ENCODE measurements around the gene FYN. TPM values are rescaled to one million over a fixed set of nuclear protein-coding genes. Genes with fewer than 3 reads are reported as not detected.

Gene FYN
- total and polyA plus RNA-seq, 10 of the 15 experiments (the other 5 are each of a cell fraction or from before 2014, with no cell fraction given): 51.4 to 247 (median 138) TPM

GRCh38 chr6:111829581-111829980, 43.7 kb downstream of the FYN start (continued):
- no peak for TF ChIP-seq CBX3 (IDR thresholded peaks at IDR 0.05; ENCODE audit: borderline replicate concordance, low read depth)
- no peak for TF ChIP-seq CHD2 (IDR thresholded peaks at IDR 0.05; ENCODE audit: borderline replicate concordance, low read depth, low read length)
- TF ChIP-seq NFYB (IDR thresholded peaks at IDR 0.05; ENCODE audit: insufficient read depth, low read depth, low read length): no peak
- TF ChIP-seq PML (IDR thresholded peaks at IDR 0.05; ENCODE audit: low read length): no peak

- no peak overlapping the region for H3K9ac ChIP-seq (ENCODE audit: control insufficient read depth, insufficient read depth, low read length)
- FAIRE-seq (no peak), ATAC-seq (no peak), DNase-seq (ENCODE audit: low read depth, low spot score) (no peak)
- H3K4me2 ChIP-seq (ENCODE audit: control insufficient read depth, insufficient read depth): no peak overlapping the region
- 51% methylated on average over 2 of the region's 2 CpGs for WGBS (ENCODE audit: insufficient coverage, insufficient replicate concordance, low lambda C conversion rate, missing lambda C conversion rate)
- peaks cover 0 to 5% of the 10 kb centered on the region in 2 experiments for H3K36me3 ChIP-seq (ENCODE audit: control insufficient read depth in 2 of 2, insufficient read depth in 2 of 2, low read length in 1 of 2)
- no peak overlapping the region for H3K27ac ChIP-seq (ENCODE audit: control insufficient read depth, insufficient read depth)
- H3K4me3 ChIP-seq: no peak overlapping the region
- no TSS peak for BruUV-seq (replicated peaks)
- ChIA-PET RAD21 (ENCODE audit: unreplicated experiment) (no interaction called here), SMC1A (ENCODE audit: uncharacterized antibody, unreplicated experiment) (interaction anchor here (1.1 to 7.8 kb wide), 8 partner anchors 11 to 119 kb away, joined by 3 to 71 read pairs (median 5); no protein-coding TSS in a partner anchor), POLR2A (no interaction called here), CTCF (interaction anchor here (1.4 kb wide), 1 partner anchor 15 kb away, joined by 4 read pairs; no protein-coding TSS in a partner anchor)
- no peaks in the 10 kb centered on the region for H3K27me3 ChIP-seq (replicated peaks in 1 of 2; ENCODE audit: control insufficient read depth in 2 of 2, insufficient read depth in 2 of 2, low read length in 1 of 2)
- peaks cover 30% of the 10 kb centered on the region for H3K4me1 ChIP-seq (ENCODE audit: control insufficient read depth, insufficient read depth, low read length)
- H2AFZ ChIP-seq (ENCODE audit: control insufficient read depth, low read depth, low read length): no peak overlapping the region
- H3K9me3 ChIP-seq (replicated peaks; ENCODE audit: control insufficient read depth, insufficient read depth, low read length): no peaks in the 10 kb centered on the region
- intact Hi-C loops (cut with micrococcal nuclease; ENCODE audit: unreplicated experiment): no loop called here
- in situ Hi-C loops (cut with MboI): loop anchor here (25.0 kb wide), 1 partner anchor 1808 kb away; no protein-coding TSS in a partner anchor
- peaks cover 27% of the 10 kb centered on the region for H3K79me2 ChIP-seq (ENCODE audit: control insufficient read depth, insufficient read depth, low read length)
- H4K20me1 ChIP-seq (ENCODE audit: control insufficient read depth, insufficient read depth): no peaks in the 10 kb centered on the region
- TF ChIP-seq ZBTB11 (CRISPR knock-in tag; IDR thresholded peaks at IDR 0.05) (no peak), RB1 (IDR thresholded peaks at IDR 0.05; ENCODE audit: borderline replicate concordance) (no peak), CHD4 (IDR thresholded peaks at IDR 0.05) (no peak), ASH2L (IDR thresholded peaks at IDR 0.05; ENCODE audit: borderline replicate concordance, low read depth) (no peak), SREBF2 (IDR thresholded peaks at IDR 0.05; ENCODE audit: low read length) (no peak), GABPA (IDR thresholded peaks at IDR 0.05; ENCODE audit: low read depth) (no peak), POLR2A (IDR thresholded peaks at IDR 0.05; ENCODE audit: low read depth, low read length) (no peak), NR2C2 (IDR thresholded peaks at IDR 0.05; ENCODE audit: borderline replicate concordance, control insufficient read depth, insufficient read length, low read depth) (no peak), MEF2A (IDR thresholded peaks at IDR 0.05; ENCODE audit: insufficient read depth, low read depth, low read length) (no peak), ETV6 (conservative IDR thresholded peaks at IDR 0.05 in 1 of 2, IDR thresholded peaks at IDR 0.05 in 1 of 2; ENCODE audit: borderline replicate concordance in 1 of 2, low read depth in 1 of 2) (no peak), MTA3 (IDR thresholded peaks at IDR 0.05; ENCODE audit: borderline replicate concordance, low read length) (no peak), EGR1 (IDR thresholded peaks at IDR 0.05; ENCODE audit: borderline replicate concordance in 1 of 2, low read depth in 2 of 2, low read length in 2 of 2) (no peak), LARP7 (IDR thresholded peaks at IDR 0.05) (no peak), TAF1 (IDR thresholded peaks at IDR 0.05; ENCODE audit: borderline replicate concordance, low read depth, low read length) (no peak), ZBED1 (IDR thresholded peaks at IDR 0.05; ENCODE audit: borderline replicate concordance) (no peak), SMAD5 (IDR thresholded peaks at IDR 0.05; ENCODE audit: low read depth) (no peak), BACH1 (IDR thresholded peaks at IDR 0.05; ENCODE audit: borderline replicate concordance) (no peak), TCF12 (IDR thresholded peaks at IDR 0.05; ENCODE audit: low read depth, low read length) (no peak), NFIC (IDR thresholded peaks at IDR 0.05; ENCODE audit: low read depth, low read length) (no peak), CREB1 (IDR thresholded peaks at IDR 0.05; ENCODE audit: low read depth) (no peak)
Observed at GRCh38 chr6:111828809-111829208, 44.4 kb downstream of the FYN start.
